Hematopoietic multipotent progenitor cell treated with erythropoietin and hydrocortisone succinate and interleukin-3 and kit ligand, for 4 days (in vitro differentiated cells): ENCODE results near the gene LECT2.

Experiments
- DNase-seq: peaks from one replicate; pipeline ENCODE4 v3.0.0-alpha.2; 2015

Gene LECT2

DNA sequence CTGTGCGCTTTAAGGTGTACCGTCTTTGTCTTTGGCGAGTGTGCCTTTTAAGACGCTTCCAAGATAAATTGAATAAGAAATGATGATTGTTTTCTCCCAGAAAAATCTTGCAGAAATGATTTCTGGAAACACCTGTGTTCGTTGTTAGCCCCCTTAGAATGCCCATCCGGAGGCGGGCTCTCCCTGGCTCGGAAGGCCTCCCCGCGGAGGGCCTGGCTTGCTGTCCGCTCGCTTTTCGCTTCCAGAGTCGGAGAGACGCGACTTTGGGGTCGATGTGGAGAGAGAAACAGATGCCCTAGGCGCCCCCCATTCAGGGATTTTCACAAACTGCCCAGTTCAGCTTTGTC is 23.9 kb downstream of the LECT2 start:
- DNase-seq, result no peak

GRCh38 chr5:135930029-135930948 is 24.5 kb downstream of the LECT2 start:
- peak; percentile 11 for DNase-seq

- DNase-seq, result no peak
Observed at GRCh38 chr5:135921388-135921787, 33.4 kb downstream of the LECT2 start.

DNA sequence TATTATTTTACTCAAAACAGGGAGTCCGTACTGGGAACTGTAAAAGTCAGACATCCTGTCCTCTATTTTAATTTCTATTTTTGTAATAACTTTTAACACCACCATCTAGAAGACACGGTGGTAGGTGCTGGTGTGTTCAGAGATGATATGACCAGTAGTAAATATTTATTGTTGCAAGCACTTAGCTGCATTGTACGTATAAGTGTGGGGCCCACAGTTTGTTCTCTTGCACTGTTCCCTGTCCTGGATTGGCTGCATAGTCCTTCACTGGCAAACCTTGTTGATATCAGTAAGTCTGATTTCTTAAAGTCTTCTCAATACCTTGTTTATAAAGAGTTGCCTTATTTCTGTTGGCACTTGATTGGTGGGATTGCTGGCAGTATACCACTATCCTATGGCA is 34.6 kb downstream of the LECT2 start:
- DNase-seq, result no peak

- DNase-seq, result peak; percentile 22
Observed at GRCh38 chr5:135916638-135917263, 38.0 kb downstream of the LECT2 start.

GRCh38 chr5:135915466-135916001 is 39.2 kb downstream of the LECT2 start:
- DNase-seq, result no peak

DNA sequence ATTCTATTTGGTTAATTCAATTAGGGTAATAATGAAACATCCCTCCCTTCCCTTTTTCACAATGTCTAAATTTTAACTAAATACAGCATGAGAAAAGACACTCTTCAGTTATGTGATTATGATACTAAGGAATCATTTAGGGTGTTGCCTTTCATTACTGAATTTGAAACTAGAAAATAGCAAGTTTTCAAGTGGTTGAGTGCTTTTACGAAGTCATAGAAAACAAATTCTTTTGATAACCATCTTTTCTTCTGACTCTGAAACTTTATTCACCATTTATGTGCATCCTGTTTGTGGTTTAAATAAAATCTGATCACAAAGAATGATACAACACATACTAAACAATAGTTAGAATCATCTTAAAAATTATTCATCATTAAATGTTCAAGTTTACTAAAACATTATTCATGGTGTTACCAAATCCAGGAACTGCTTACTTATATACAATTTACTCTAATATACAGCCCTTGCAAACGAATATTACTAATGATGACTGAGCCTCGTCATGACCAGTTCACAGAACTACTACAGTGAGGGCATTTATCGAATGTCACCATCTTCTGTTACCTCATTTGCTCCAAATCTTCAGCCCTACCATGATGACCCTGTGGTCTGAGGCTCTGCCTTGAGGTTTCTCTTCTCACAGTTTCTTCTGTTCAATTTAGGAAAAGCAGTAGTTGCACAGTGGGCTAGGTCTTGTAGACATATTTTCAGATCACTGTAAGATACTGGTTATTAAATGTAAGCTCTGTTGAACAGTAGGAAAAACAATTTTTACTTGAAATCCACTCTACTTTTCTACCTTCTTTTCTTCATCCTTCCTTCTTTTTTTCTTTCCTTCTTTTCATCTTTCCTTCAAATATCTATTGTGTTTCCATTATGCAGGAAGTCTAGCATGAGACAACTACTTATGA is 40.8 kb downstream of the LECT2 start:
- DNase-seq, result peak; percentile 26

DNA sequence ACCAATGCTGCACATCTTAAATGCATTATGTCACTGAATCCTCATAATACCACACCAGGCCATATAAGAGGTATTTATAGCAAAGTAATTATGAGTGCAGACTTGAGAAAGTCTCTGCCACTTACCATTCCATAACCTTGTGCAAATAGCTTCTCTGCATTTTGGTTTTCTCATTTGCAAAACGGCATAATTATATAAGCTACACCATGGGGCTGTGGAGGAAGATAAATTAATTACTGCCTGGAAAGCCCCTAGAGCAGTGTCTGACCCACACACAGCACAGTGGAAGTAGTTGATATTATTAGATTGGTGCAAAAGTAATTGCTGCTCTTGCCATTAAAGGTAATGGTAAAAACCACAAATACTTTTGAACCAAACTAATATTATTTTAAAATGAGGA is 49.6 kb downstream of the LECT2 start:
- no peak for DNase-seq

GRCh38 chr5:135901633-135902032 is 53.1 kb downstream of the LECT2 start:
- no peak for DNase-seq

- DNase-seq, result no peak
Observed at GRCh38 chr5:135900276-135900675, 54.5 kb downstream of the LECT2 start.

- DNase-seq, result no peak
Observed at GRCh38 chr5:135898651-135899050, 56.1 kb downstream of the LECT2 start.
